ENCODE results near the gene C11orf24. TPM values are rescaled to one million over a fixed set of nuclear protein-coding genes. Genes with fewer than 3 reads are reported as not detected.

The C11orf24 gene
- total and polyA plus RNA-seq, 2 experiments from 2014 or later: 89.4 to 105 TPM

DNA sequence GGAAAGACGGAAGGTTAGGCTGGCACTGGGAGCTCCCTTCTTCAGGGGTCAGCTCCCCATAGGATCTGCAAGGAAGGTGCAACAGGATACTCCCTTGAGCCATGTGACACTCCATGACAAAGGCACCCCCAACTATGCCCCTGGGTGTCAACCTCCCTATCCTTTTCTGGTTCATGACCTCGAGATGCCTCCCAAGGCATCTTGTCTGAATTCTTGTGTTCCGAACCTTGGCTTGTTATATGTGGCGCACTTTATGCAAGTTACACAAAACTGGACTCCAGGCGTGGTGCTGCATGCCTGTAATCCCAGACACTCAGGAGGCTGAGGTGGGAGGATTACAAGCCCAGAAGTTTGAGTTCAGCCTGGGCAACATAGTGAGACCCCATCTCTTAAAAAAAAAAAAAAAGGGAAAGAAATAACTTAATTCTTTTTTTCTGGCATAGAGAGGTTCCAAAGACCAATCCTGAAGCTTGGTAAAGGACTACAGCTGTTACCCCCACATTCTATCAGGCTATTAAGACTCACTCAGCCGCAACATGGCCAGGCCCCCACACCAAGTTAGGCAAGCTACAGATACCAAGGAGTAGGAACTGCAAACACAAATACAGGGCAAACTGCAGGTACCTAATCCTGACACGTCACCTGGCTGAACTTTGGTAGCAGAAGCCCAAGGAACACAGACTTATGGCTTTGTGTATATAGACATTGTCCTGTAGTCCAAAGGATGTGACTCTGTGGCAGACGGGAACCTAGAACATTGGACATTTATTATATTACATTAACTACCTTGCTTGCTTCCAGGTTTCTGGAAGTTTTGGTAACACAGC is 1.4 kb downstream of the C11orf24 start:
- H4K20me1 ChIP-seq (ENCODE audit: insufficient read depth): no peaks in the 10 kb centered on the region
- TF ChIP-seq EZH2 (IDR thresholded peaks at IDR 0.05; ENCODE audit: insufficient read depth, poor library complexity, severe bottlenecking) (no peak), EZH2phosphoT487 (IDR thresholded peaks at IDR 0.05; ENCODE audit: insufficient read depth, low read depth) (no peak)
- H3K9me2 ChIP-seq (ENCODE audit: insufficient read depth): no peaks in the 10 kb centered on the region
- H3K4me3 ChIP-seq: peak overlapping the region; percentile 91
- in situ Hi-C loops (cut with MboI): no loop called here
- no peak for DNase-seq
- peak overlapping the region; percentile 100 for H3K9ac ChIP-seq
- H3K4me2 ChIP-seq (ENCODE audit: unreplicated experiment): peak overlapping the region; percentile 92
- H3K9me3 ChIP-seq (ENCODE audit: low read depth): no peaks in the 10 kb centered on the region
- H3K36me3 ChIP-seq (ENCODE audit: low read depth): peaks cover 27% of the 10 kb centered on the region
- H3K27me3 ChIP-seq (replicated peaks; ENCODE audit: insufficient read depth): no peaks in the 10 kb centered on the region
- peak overlapping the region; percentile 99 for H3K27ac ChIP-seq
- H3F3A ChIP-seq (ENCODE audit: insufficient read depth): peaks cover 7% of the 10 kb centered on the region; the same call in 1 of the 2 replicates
- H3K4me1 ChIP-seq (ENCODE audit: insufficient read depth): peaks cover 22% of the 10 kb centered on the region
- 57 to 59% methylated on average over 8 of the region's 8 CpGs for WGBS, 2 experiments (ENCODE audit: low coverage in 1 of 2, low lambda C conversion rate in 2 of 2, missing lambda C conversion rate in 2 of 2)
- H3K79me2 ChIP-seq (ENCODE audit: insufficient read depth): peaks cover 62% of the 10 kb centered on the region
- H2AFZ ChIP-seq: no peak overlapping the region

DNA sequence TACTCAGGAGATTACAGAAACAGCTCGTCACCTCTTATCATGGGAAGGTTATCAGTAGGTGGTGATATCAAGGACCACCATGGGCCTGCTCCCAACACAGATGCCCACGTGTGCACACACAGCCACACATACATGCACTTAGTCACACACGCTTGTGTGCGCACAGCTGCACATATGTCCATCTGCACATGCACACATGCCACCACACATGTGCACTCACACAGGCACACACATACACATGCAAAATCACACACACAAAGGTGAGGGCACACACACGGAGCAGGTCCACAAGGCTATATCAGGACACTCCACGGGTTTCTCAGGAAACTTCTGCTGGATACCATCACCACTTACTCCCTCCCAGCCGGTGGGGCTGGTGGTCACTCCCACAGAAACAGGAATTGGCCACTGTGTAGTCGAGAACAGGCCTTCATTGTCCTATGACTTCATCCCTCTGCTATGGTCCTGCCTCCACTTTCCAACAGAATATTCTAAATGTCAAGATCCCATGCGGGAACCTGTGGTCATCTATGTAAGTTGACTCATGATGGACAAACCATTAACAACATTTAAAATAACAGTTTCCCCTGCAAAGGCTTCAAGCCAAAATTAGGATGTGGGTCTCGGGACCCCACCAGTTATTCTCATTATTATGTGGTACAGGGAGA is 2.2 kb downstream of the C11orf24 start:
- no peaks in the 10 kb centered on the region for H4K20me1 ChIP-seq (ENCODE audit: insufficient read depth)
- in situ Hi-C loops (cut with MboI): loop anchor here (10.0 kb wide), 1 partner anchor 185 kb away; no protein-coding TSS in a partner anchor
- H3K4me1 ChIP-seq (ENCODE audit: insufficient read depth): peaks cover 22% of the 10 kb centered on the region
- TF ChIP-seq EZH2 (IDR thresholded peaks at IDR 0.05; ENCODE audit: insufficient read depth, poor library complexity, severe bottlenecking): no peak
- TF ChIP-seq EZH2phosphoT487 (IDR thresholded peaks at IDR 0.05; ENCODE audit: insufficient read depth, low read depth): no peak
- H2AFZ ChIP-seq: no peak overlapping the region
- DNase-seq: peak; percentile 93
- peak overlapping the region; percentile 99 for H3K27ac ChIP-seq
- H3K9ac ChIP-seq: peak overlapping the region; percentile 100
- H3K79me2 ChIP-seq (ENCODE audit: insufficient read depth): peaks cover 71% of the 10 kb centered on the region
- H3K4me3 ChIP-seq: peak overlapping the region; percentile 91
- H3K27me3 ChIP-seq (replicated peaks; ENCODE audit: insufficient read depth): no peaks in the 10 kb centered on the region
- H3F3A ChIP-seq (ENCODE audit: insufficient read depth): peaks cover 7% of the 10 kb centered on the region; the same call in 1 of the 2 replicates
- H3K9me2 ChIP-seq (ENCODE audit: insufficient read depth): no peaks in the 10 kb centered on the region
- WGBS, 2 experiments (ENCODE audit: low coverage in 1 of 2, low lambda C conversion rate in 2 of 2, missing lambda C conversion rate in 2 of 2): 33 to 35% methylated on average over 10 of the region's 10 CpGs
- H3K36me3 ChIP-seq (ENCODE audit: low read depth): peaks cover 30% of the 10 kb centered on the region
- peak overlapping the region; percentile 92 for H3K4me2 ChIP-seq (ENCODE audit: unreplicated experiment)
- H3K9me3 ChIP-seq (ENCODE audit: low read depth): no peaks in the 10 kb centered on the region

DNA sequence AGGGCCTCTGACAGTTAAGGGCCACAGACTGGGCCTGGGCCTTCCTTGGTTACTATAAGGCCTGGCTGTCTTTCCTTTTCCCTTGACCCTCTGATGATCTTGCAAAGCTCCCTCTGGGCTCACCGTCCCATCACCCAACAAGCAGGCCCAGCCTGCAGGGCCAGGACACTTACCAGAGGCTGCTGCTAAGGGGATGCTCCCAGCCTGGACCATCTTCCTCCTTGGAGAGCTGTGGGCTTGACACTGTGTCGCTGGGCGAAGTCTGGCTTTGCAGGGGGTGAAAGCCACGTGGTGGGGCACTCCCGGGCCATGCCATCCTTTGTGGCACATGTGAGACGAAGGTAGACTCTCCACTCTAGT is 3.9 kb downstream of the C11orf24 start:
- TF ChIP-seq EZH2phosphoT487 (IDR thresholded peaks at IDR 0.05; ENCODE audit: insufficient read depth, low read depth) (no peak), EZH2 (IDR thresholded peaks at IDR 0.05; ENCODE audit: insufficient read depth, poor library complexity, severe bottlenecking) (no peak)
- Histone ChIP-seq H3K9me2 (ENCODE audit: insufficient read depth) (no peaks in the 10 kb centered on the region), H3K27me3 (replicated peaks; ENCODE audit: insufficient read depth) (no peaks in the 10 kb centered on the region), H4K20me1 (ENCODE audit: insufficient read depth) (no peaks in the 10 kb centered on the region), H2AFZ (no peak overlapping the region), H3F3A (ENCODE audit: insufficient read depth) (peaks cover 7% of the 10 kb centered on the region; the same call in 1 of the 2 replicates), H3K79me2 (ENCODE audit: insufficient read depth) (peaks cover 71% of the 10 kb centered on the region), H3K9ac (no peak overlapping the region), H3K4me2 (ENCODE audit: unreplicated experiment) (no peak overlapping the region), H3K4me1 (ENCODE audit: insufficient read depth) (peaks cover 22% of the 10 kb centered on the region), H3K9me3 (ENCODE audit: low read depth) (no peaks in the 10 kb centered on the region), H3K4me3 (no peak overlapping the region), H3K27ac (no peak overlapping the region), H3K36me3 (ENCODE audit: low read depth) (peaks cover 30% of the 10 kb centered on the region)
- no peak for DNase-seq
- in situ Hi-C loops (cut with MboI): loop anchor here (10.0 kb wide), 1 partner anchor 187 kb away; no protein-coding TSS in a partner anchor
- 86 to 88% methylated on average over 6 of the region's 6 CpGs for WGBS, 2 experiments (ENCODE audit: low coverage in 1 of 2, low lambda C conversion rate in 2 of 2, missing lambda C conversion rate in 2 of 2)

DNA sequence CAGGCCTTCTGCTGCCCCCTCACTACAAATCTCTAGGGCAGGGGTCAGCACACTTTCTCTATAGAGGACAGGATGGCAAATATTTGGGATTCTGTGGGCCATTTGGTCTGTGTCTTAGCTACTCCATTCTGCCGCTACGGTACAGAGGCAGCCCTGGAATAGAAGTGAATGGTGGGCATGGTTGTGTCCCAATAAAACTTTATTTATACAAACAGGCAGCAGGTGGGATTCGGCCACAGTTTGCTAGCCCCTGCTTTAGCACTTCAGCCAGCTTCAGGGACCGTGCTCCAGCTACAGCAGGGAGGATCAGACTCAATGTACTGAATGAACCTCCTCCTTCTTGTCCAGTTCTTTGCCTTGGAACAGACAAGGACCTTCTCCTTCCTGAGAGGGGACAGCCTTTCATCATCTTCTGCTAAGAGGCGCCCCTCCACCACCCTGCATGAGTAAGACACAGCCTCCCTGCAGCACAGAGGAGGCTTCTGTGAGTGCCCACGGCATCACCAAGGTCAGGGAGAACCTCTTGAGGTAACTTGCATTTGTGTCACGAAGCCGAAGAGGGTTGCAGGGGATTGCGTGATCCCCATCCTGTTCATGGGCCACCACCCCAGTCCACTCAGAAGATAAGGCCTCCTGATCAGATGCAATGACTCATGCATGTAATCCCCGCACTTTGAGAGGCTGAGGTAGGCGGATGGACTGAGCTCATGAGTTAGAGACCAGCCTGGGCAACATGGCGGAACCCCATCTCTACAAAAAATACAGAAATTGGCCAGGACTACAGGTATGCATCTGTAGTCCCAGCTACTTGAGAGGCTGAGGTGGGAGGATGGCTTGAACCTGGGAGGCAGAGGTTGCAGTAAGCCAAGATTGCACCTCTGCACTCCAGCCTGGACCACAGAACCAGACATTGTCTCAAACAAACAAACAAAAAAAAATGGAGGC is 4.6 kb downstream of the C11orf24 start:
- no peak for DNase-seq
- no peak overlapping the region for H3K4me2 ChIP-seq (ENCODE audit: unreplicated experiment)
- no peak overlapping the region for H3K4me3 ChIP-seq
- no peak overlapping the region for H3K9ac ChIP-seq
- TF ChIP-seq EZH2 (IDR thresholded peaks at IDR 0.05; ENCODE audit: insufficient read depth, poor library complexity, severe bottlenecking): no peak
- H3K79me2 ChIP-seq (ENCODE audit: insufficient read depth): peaks cover 71% of the 10 kb centered on the region
- no peak overlapping the region for H3K27ac ChIP-seq
- H3K36me3 ChIP-seq (ENCODE audit: low read depth): peaks cover 30% of the 10 kb centered on the region
- H3K27me3 ChIP-seq (replicated peaks; ENCODE audit: insufficient read depth): no peaks in the 10 kb centered on the region
- H3K4me1 ChIP-seq (ENCODE audit: insufficient read depth): peaks cover 22% of the 10 kb centered on the region
- 96% methylated on average over 12 of the region's 12 CpGs for WGBS, 2 experiments (ENCODE audit: low coverage in 1 of 2, low lambda C conversion rate in 2 of 2, missing lambda C conversion rate in 2 of 2)
- in situ Hi-C loops (cut with MboI): loop anchor here (10.0 kb wide), 1 partner anchor 188 kb away; no protein-coding TSS in a partner anchor
- no peaks in the 10 kb centered on the region for H4K20me1 ChIP-seq (ENCODE audit: insufficient read depth)
- H3K9me3 ChIP-seq (ENCODE audit: low read depth): no peaks in the 10 kb centered on the region
- no peaks in the 10 kb centered on the region for H3K9me2 ChIP-seq (ENCODE audit: insufficient read depth)
- no peak overlapping the region for H2AFZ ChIP-seq
- H3F3A ChIP-seq (ENCODE audit: insufficient read depth): peaks cover 7% of the 10 kb centered on the region; the same call in 1 of the 2 replicates
